ENCODE data around the gene NOLC1. TPM values are rescaled to one million over a fixed set of nuclear protein-coding genes. Genes with fewer than 3 reads are reported as not detected.
A peak's percentile ranks its signal among the peaks of the same experiment; 100 is the strongest.

The NOLC1 gene
- total and polyA plus RNA-seq, 2 donors (not counting 1 experiment from before 2014, with no cell fraction given): 16.5 to 64.7 TPM

DNA sequence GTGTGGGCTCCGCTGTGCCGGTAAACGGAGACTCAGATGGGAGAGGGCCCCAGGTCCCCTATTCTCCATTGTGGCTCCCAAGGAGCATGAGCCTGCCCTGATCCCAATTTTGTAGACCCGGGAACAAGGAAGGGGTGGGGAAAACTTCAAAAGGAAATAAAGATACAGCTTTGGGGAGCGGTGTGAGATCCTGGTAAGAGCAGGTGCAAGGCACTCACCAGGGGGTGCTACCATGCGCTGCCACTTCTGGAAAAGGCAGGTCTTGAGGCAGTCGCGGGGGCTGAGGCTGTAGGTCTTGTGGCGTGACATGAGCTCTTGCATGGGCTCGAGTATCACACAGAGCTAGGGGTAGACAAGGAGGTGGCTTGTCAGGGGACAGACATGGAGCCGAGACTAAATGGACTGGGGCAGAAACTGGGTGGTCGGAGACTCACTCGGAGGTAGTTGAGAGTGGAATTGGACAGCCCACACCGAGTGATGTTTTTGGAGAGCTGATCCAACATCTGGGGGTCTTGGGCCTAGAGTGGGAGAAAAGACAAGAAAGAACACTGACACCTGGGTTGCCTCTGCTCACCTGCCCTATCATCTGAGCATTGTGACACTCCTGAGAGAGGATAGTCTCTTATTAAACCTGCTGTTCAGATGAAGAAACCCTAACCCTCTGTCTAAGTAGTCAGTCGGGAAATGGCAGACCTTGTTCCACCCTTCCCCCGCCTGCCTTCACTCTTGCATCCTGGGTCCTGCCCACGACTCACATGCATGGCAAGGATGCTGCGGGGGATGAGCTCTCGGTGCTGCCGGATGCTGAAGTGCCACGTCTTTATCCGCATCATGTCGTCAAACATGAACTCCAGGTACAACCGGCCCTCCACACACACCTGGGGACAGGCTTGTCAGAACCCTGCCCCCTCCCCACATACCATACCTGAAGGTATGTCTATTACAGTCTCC is 42.7 kb upstream of the NOLC1 start:
- DNase-seq (ENCODE audit: low read depth in 2 of 2): no peak
- Histone ChIP-seq H3K27me3 (ENCODE audit: control insufficient read depth, insufficient read depth, low read length) (no peaks in the 10 kb centered on the region), H3K9me3 (ENCODE audit: control insufficient read depth, insufficient read depth, low read depth, low read length) (no peaks in the 10 kb centered on the region), H3K79me2 (ENCODE audit: control insufficient read depth, insufficient read depth, low read length) (peaks cover 35% of the 10 kb centered on the region), H3K27ac (ENCODE audit: insufficient read depth, low read length) (no peak overlapping the region), H4K20me1 (ENCODE audit: control insufficient read depth, extremely low read depth, insufficient read depth, low read length) (no peaks in the 10 kb centered on the region), H3K36me3 (ENCODE audit: control insufficient read depth, insufficient read depth, low read length) (peaks cover 39% of the 10 kb centered on the region), H2AFZ (ENCODE audit: low read length) (no peak overlapping the region), H3K4me3 (replicated peaks in 1 of 4; ENCODE audit: control extremely low read depth in 1 of 4, insufficient read depth in 1 of 4, low read depth in 3 of 4, low read length in 4 of 4) (no peak overlapping the region), H3K9ac (ENCODE audit: insufficient read depth, low read length) (no peak overlapping the region), H3K4me2 (ENCODE audit: extremely low read depth, insufficient read depth, low read length) (no peak overlapping the region), H3K4me1 (ENCODE audit: control insufficient read depth, extremely low read depth, insufficient read depth, low read length) (peaks cover 9% of the 10 kb centered on the region)
- TF ChIP-seq EZH2 (IDR thresholded peaks at IDR 0.05; ENCODE audit: low read length, missing control alignments): no peak
- TF ChIP-seq, protein P1, sequence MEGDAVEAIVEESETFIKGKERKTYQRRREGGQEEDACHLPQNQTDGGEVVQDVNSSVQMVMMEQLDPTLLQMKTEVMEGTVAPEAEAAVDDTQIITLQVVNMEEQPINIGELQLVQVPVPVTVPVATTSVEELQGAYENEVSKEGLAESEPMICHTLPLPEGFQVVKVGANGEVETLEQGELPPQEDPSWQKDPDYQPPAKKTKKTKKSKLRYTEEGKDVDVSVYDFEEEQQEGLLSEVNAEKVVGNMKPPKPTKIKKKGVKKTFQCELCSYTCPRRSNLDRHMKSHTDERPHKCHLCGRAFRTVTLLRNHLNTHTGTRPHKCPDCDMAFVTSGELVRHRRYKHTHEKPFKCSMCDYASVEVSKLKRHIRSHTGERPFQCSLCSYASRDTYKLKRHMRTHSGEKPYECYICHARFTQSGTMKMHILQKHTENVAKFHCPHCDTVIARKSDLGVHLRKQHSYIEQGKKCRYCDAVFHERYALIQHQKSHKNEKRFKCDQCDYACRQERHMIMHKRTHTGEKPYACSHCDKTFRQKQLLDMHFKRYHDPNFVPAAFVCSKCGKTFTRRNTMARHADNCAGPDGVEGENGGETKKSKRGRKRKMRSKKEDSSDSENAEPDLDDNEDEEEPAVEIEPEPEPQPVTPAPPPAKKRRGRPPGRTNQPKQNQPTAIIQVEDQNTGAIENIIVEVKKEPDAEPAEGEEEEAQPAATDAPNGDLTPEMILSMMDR (conservative IDR thresholded peaks at IDR 0.05 in 1 of 2, IDR thresholded peaks at IDR 0.05 in 1 of 2; ENCODE audit: low read depth in 1 of 2, low read length in 2 of 2): no peak

DNA sequence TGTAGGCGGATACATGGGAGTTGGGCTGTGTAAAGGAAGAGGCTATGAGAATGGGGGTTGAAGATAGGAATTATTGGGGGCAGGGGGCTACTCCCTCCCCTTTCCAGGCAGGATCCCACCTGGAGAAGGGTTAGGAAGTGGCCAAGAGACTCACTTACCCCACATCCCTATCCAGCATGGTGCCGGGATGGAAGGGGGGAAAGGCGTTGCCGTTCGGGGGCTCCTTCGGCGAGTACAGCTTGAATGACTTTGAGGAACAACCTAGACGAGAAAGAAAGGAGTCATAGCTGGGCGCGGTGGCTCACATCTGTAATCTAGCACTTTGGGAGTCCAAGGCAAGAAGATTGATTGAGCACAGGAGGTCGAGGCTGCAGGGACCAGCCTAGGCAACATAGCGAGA is 40.9 kb upstream of the NOLC1 start:
- no peak overlapping the region for H3K9ac ChIP-seq (ENCODE audit: insufficient read depth, low read length)
- H3K4me2 ChIP-seq (ENCODE audit: extremely low read depth, insufficient read depth, low read length): no peak overlapping the region
- peaks cover 35% of the 10 kb centered on the region for H3K36me3 ChIP-seq (ENCODE audit: control insufficient read depth, insufficient read depth, low read length)
- no peaks in the 10 kb centered on the region for H3K9me3 ChIP-seq (ENCODE audit: control insufficient read depth, insufficient read depth, low read depth, low read length)
- no peaks in the 10 kb centered on the region for H3K27me3 ChIP-seq (ENCODE audit: control insufficient read depth, insufficient read depth, low read length)
- no peak for DNase-seq (ENCODE audit: low read depth in 2 of 2)
- no peak overlapping the region for H2AFZ ChIP-seq (ENCODE audit: low read length)
- peaks cover 19% of the 10 kb centered on the region for H3K4me1 ChIP-seq (ENCODE audit: control insufficient read depth, extremely low read depth, insufficient read depth, low read length)
- H3K4me3 ChIP-seq (replicated peaks in 1 of 4; ENCODE audit: control extremely low read depth in 1 of 4, insufficient read depth in 1 of 4, low read depth in 3 of 4, low read length in 4 of 4): no peak overlapping the region
- H3K79me2 ChIP-seq (ENCODE audit: control insufficient read depth, insufficient read depth, low read length): peaks cover 47% of the 10 kb centered on the region
- TF ChIP-seq EZH2 (IDR thresholded peaks at IDR 0.05; ENCODE audit: low read length, missing control alignments): no peak
- TF ChIP-seq, protein P1 (conservative IDR thresholded peaks at IDR 0.05 in 1 of 2, IDR thresholded peaks at IDR 0.05 in 1 of 2; ENCODE audit: low read depth in 1 of 2, low read length in 2 of 2): no peak
- no peaks in the 10 kb centered on the region for H4K20me1 ChIP-seq (ENCODE audit: control insufficient read depth, extremely low read depth, insufficient read depth, low read length)
- H3K27ac ChIP-seq (ENCODE audit: insufficient read depth, low read length): no peak overlapping the region

DNA sequence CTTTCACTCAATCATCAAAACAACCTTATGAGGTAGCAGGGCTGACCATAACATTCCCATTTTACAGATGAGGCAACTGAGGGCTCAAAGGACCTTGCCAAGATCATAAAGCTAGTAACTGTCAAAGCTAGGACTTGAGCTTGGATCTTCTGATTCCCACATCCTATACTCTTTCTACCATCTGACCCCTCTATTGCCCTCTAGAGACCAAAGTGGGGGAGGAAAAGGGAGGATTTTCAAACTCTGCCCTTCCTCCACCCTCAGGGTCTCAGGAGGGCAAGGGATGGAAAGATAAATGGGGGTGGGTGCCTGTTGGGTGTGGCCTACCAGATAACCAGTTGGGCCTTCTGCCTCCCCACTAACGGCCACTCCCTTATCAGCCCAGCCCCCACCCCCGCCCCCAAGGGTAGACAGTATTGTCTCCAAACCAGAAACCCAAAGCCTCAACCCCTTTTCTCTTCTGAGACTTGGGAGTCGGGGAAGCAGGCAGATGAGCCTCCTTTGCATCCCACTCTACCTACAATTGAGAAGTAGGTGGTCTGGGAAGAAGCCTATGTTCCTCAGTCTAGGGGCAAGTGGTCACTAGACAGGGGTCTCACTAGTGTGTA is 39.9 kb upstream of the NOLC1 start:
- DNase-seq (ENCODE audit: low read depth in 2 of 2): no peak

More for the DNA sequence above, 39.9 kb upstream of the NOLC1 start:
- no peak overlapping the region for H3K27ac ChIP-seq (ENCODE audit: insufficient read depth, low read length)
- H3K36me3 ChIP-seq (ENCODE audit: control insufficient read depth, insufficient read depth, low read length): peaks cover 31% of the 10 kb centered on the region
- peak overlapping the region in 2 of 4 experiments; percentile 77 to 87 for H3K4me3 ChIP-seq (replicated peaks in 1 of 4; ENCODE audit: control extremely low read depth in 1 of 4, insufficient read depth in 1 of 4, low read depth in 3 of 4, low read length in 4 of 4)
- H4K20me1 ChIP-seq (ENCODE audit: control insufficient read depth, extremely low read depth, insufficient read depth, low read length): no peaks in the 10 kb centered on the region
- H3K4me2 ChIP-seq (ENCODE audit: extremely low read depth, insufficient read depth, low read length): no peak overlapping the region
- H3K9me3 ChIP-seq (ENCODE audit: control insufficient read depth, insufficient read depth, low read depth, low read length): no peaks in the 10 kb centered on the region
- H3K27me3 ChIP-seq (ENCODE audit: control insufficient read depth, insufficient read depth, low read length): no peaks in the 10 kb centered on the region
- no peak overlapping the region for H3K9ac ChIP-seq (ENCODE audit: insufficient read depth, low read length)
- no peak overlapping the region for H2AFZ ChIP-seq (ENCODE audit: low read length)
- TF ChIP-seq EZH2 (IDR thresholded peaks at IDR 0.05; ENCODE audit: low read length, missing control alignments): no peak
- TF ChIP-seq, protein P1 (conservative IDR thresholded peaks at IDR 0.05 in 1 of 2, IDR thresholded peaks at IDR 0.05 in 1 of 2; ENCODE audit: low read depth in 1 of 2, low read length in 2 of 2): peak in 1 of 2 donors; percentile 27
- H3K79me2 ChIP-seq (ENCODE audit: control insufficient read depth, insufficient read depth, low read length): peaks cover 57% of the 10 kb centered on the region
- H3K4me1 ChIP-seq (ENCODE audit: control insufficient read depth, extremely low read depth, insufficient read depth, low read length): peaks cover 27% of the 10 kb centered on the region
